Measurements from ENCODE around the gene NAALADL2.

DNA sequence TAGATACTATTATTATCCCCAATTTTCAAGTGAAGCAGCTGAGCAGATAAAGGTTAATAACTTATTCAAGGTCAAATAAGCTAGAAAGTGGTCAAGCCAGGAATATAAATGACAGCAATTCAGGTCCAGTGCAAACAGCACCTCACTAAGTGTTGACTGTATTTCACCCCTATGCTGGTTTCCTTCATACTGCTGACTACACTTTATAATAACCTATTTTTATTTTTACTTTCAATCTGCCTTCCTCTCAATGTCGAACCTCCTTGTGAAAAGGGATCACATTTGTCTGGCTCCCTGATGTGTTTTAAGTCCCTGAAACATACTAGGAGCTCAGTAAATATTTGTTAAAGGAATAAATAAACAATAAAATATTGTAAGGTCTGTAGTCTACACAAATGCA lies 146.1 kb downstream of the NAALADL2 start:
- TF ChIP-seq, protein P1, sequence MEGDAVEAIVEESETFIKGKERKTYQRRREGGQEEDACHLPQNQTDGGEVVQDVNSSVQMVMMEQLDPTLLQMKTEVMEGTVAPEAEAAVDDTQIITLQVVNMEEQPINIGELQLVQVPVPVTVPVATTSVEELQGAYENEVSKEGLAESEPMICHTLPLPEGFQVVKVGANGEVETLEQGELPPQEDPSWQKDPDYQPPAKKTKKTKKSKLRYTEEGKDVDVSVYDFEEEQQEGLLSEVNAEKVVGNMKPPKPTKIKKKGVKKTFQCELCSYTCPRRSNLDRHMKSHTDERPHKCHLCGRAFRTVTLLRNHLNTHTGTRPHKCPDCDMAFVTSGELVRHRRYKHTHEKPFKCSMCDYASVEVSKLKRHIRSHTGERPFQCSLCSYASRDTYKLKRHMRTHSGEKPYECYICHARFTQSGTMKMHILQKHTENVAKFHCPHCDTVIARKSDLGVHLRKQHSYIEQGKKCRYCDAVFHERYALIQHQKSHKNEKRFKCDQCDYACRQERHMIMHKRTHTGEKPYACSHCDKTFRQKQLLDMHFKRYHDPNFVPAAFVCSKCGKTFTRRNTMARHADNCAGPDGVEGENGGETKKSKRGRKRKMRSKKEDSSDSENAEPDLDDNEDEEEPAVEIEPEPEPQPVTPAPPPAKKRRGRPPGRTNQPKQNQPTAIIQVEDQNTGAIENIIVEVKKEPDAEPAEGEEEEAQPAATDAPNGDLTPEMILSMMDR (IDR thresholded peaks at IDR 0.05; ENCODE audit: insufficient read depth, low read length, poor library complexity, severe bottlenecking), result no peak
- TF ChIP-seq EZH2phosphoT487 (conservative IDR thresholded peaks at IDR 0.05; ENCODE audit: low read length), result no peak
